DND-41 (cell line): ENCODE results near the gene CRYZ.

Experiments
- EZH2 ChIP-seq: IDR thresholded peaks from 3 replicates; pipeline ENCODE4 v1.6.1; 2012; ENCODE audit warnings: borderline replicate concordance, low read depth, mild to moderate bottlenecking, moderate library complexity, low read length, inconsistent platforms; ENCODE audit not compliant: severe bottlenecking
- TF ChIP-seq, protein P1 (sequence below): IDR thresholded peaks from 2 replicates; pipeline ENCODE4 v1.5.1; 2012; ENCODE audit warnings: borderline replicate concordance, low read length, moderate library complexity, mild to moderate bottlenecking; ENCODE audit not compliant: poor library complexity, severe bottlenecking; ENCODE audit errors: extremely low read depth

DNA sequence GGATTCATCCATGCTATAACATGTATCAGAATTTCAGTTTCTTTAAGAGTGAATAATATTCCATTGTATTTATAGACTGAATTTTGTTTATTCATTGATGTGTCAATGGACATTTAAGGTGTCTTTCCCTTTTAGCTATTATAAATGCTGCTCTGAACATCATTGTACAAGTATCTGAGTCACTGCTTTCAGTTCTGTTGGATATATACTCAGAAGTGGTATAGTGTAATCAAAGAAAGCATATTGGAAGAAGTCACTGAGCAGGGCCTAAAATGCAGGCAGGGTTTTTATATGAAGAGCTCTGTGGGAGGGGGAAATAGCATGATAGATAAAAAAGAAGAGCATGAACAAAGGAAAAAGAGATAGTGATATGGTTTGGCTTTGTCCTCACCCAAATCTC, 22.6 kb upstream of the CRYZ start:
- TF ChIP-seq, protein P1, sequence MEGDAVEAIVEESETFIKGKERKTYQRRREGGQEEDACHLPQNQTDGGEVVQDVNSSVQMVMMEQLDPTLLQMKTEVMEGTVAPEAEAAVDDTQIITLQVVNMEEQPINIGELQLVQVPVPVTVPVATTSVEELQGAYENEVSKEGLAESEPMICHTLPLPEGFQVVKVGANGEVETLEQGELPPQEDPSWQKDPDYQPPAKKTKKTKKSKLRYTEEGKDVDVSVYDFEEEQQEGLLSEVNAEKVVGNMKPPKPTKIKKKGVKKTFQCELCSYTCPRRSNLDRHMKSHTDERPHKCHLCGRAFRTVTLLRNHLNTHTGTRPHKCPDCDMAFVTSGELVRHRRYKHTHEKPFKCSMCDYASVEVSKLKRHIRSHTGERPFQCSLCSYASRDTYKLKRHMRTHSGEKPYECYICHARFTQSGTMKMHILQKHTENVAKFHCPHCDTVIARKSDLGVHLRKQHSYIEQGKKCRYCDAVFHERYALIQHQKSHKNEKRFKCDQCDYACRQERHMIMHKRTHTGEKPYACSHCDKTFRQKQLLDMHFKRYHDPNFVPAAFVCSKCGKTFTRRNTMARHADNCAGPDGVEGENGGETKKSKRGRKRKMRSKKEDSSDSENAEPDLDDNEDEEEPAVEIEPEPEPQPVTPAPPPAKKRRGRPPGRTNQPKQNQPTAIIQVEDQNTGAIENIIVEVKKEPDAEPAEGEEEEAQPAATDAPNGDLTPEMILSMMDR = no peak
- no peak for TF ChIP-seq EZH2
